ENCODE data around the gene FBXO24. TPM values are rescaled to one million over a fixed set of nuclear protein-coding genes. Genes with fewer than 3 reads are reported as not detected.
A peak's percentile ranks its signal among the peaks of the same experiment; 100 is the strongest.

The FBXO24 gene
- total and polyA plus RNA-seq, 9 of the 15 experiments (the other 6 are each of a cell fraction or from before 2014, with no cell fraction given), result 0.17 to 0.95 (median 0.50) TPM

GRCh38 chr7:100586266-100587025, at the start of gene FBXO24 (continued):
- no peak for TF ChIP-seq SMARCA4 (IDR thresholded peaks at IDR 0.05)
- no peak for TF ChIP-seq CAMTA2 (CRISPR knock-in tag; conservative IDR thresholded peaks at IDR 0.05)
- TF ChIP-seq ZNF436 (CRISPR knock-in tag; IDR thresholded peaks at IDR 0.05), result no peak
- peak; percentile 92; the same call in 1 of the 2 replicates for TF ChIP-seq FOXM1 (IDR thresholded peaks at IDR 0.05; ENCODE audit: low read depth)
- peak; percentile 38 for TF ChIP-seq FOXM1 (CRISPR knock-in tag; IDR thresholded peaks at IDR 0.05; ENCODE audit: low read depth)
- no peak for TF ChIP-seq ZNF561 (CRISPR knock-in tag; conservative IDR thresholded peaks at IDR 0.05)
- TF ChIP-seq SFPQ (IDR thresholded peaks at IDR 0.05; ENCODE audit: low read depth, low read length), result no peak
- TF ChIP-seq, protein P1, sequence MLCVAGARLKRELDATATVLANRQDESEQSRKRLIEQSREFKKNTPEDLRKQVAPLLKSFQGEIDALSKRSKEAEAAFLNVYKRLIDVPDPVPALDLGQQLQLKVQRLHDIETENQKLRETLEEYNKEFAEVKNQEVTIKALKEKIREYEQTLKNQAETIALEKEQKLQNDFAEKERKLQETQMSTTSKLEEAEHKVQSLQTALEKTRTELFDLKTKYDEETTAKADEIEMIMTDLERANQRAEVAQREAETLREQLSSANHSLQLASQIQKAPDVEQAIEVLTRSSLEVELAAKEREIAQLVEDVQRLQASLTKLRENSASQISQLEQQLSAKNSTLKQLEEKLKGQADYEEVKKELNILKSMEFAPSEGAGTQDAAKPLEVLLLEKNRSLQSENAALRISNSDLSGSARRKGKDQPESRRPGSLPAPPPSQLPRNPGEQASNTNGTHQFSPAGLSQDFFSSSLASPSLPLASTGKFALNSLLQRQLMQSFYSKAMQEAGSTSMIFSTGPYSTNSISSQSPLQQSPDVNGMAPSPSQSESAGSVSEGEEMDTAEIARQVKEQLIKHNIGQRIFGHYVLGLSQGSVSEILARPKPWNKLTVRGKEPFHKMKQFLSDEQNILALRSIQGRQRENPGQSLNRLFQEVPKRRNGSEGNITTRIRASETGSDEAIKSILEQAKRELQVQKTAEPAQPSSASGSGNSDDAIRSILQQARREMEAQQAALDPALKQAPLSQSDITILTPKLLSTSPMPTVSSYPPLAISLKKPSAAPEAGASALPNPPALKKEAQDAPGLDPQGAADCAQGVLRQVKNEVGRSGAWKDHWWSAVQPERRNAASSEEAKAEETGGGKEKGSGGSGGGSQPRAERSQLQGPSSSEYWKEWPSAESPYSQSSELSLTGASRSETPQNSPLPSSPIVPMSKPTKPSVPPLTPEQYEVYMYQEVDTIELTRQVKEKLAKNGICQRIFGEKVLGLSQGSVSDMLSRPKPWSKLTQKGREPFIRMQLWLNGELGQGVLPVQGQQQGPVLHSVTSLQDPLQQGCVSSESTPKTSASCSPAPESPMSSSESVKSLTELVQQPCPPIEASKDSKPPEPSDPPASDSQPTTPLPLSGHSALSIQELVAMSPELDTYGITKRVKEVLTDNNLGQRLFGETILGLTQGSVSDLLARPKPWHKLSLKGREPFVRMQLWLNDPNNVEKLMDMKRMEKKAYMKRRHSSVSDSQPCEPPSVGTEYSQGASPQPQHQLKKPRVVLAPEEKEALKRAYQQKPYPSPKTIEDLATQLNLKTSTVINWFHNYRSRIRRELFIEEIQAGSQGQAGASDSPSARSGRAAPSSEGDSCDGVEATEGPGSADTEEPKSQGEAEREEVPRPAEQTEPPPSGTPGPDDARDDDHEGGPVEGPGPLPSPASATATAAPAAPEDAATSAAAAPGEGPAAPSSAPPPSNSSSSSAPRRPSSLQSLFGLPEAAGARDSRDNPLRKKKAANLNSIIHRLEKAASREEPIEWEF (CRISPR knock-in tag; IDR thresholded peaks at IDR 0.05), result no peak
